Transverse colon (tissue), 4 donors: ENCODE results near the gene BCAS1.

Source experiments
- CTCF ChIP-seq, 5 experiments: fragments of 200-600 bp in 3 of 5; fragments of 450-650 bp in 2 of 5; sonication (generic) in 3 of 5; IDR thresholded peaks; 1 replicate in 2 of 5; 2 replicates in 3 of 5; pipeline ENCODE4 v1.5.1; 2016 to 2017; ENCODE audit warnings: antibody characterized with exemption in 5 of 5, inconsistent platforms in 3 of 5, mild to moderate bottlenecking in 2 of 5, moderate library complexity in 1 of 5
- POLR2AphosphoS5 ChIP-seq, 3 donors: sonication (generic); formaldehyde crosslinking; IDR thresholded peaks; one replicate each; pipeline ENCODE4 v1.6.1; 2016; ENCODE audit warnings: antibody characterized with exemption in 3 of 3

- no peak for TF ChIP-seq CTCF (IDR thresholded peaks at IDR 0.05)
- no peak for TF ChIP-seq POLR2AphosphoS5 (IDR thresholded peaks at IDR 0.05)
Measured at GRCh38 chr20:54074511-54074910, 4.1 kb upstream of the BCAS1 start.
